Measurements from ENCODE around the gene NECAB3.

NECAB3 gene

DNA sequence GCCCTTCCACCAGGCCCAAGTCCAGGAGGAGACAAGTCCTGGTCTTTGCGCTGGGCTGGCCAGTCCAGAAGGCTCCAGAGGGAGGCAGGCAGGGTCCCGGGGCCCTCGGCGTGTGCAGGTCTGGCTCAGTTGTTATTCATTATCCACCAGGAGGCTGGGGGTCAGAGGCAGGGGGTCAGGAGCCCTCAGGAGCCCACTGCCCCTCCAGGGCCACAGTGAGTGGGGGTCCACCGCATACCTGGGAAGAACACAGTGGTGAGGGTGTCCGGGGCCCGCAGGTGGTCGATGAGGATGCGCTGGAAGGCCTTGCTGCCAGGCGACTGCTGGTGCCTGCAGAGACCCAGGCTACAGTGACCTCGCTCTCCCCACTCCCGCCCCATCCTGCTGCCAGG lies 16.5 kb downstream of the NECAB3 start:
- H3K4me3 ChIP-seq (ENCODE audit: insufficient read depth, low read length, poor library complexity, severe bottlenecking): no peak overlapping the region
- H3K9ac ChIP-seq (ENCODE audit: low read length): no peak overlapping the region
- no peaks in the 10 kb centered on the region for H3K9me3 ChIP-seq (ENCODE audit: insufficient read depth, low read length)
- H3F3A ChIP-seq (ENCODE audit: insufficient read depth): no peaks in the 10 kb centered on the region
- peaks cover 2% of the 10 kb centered on the region; the same call in 1 of the 2 replicates for H3K79me2 ChIP-seq (ENCODE audit: insufficient read depth, low read length)
- no peaks in the 10 kb centered on the region for H3K27me3 ChIP-seq (ENCODE audit: low read length)
- no peaks in the 10 kb centered on the region for H3K36me3 ChIP-seq (ENCODE audit: low read length)
- H3K9me2 ChIP-seq (replicated peaks; ENCODE audit: insufficient read depth, low read length): no peaks in the 10 kb centered on the region
- no peak overlapping the region for H3K4me2 ChIP-seq (ENCODE audit: low read depth, low read length, poor library complexity, severe bottlenecking)
- TF ChIP-seq, protein P1, sequence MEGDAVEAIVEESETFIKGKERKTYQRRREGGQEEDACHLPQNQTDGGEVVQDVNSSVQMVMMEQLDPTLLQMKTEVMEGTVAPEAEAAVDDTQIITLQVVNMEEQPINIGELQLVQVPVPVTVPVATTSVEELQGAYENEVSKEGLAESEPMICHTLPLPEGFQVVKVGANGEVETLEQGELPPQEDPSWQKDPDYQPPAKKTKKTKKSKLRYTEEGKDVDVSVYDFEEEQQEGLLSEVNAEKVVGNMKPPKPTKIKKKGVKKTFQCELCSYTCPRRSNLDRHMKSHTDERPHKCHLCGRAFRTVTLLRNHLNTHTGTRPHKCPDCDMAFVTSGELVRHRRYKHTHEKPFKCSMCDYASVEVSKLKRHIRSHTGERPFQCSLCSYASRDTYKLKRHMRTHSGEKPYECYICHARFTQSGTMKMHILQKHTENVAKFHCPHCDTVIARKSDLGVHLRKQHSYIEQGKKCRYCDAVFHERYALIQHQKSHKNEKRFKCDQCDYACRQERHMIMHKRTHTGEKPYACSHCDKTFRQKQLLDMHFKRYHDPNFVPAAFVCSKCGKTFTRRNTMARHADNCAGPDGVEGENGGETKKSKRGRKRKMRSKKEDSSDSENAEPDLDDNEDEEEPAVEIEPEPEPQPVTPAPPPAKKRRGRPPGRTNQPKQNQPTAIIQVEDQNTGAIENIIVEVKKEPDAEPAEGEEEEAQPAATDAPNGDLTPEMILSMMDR (IDR thresholded peaks at IDR 0.05; ENCODE audit: insufficient read depth, low read length, poor library complexity, severe bottlenecking): no peak
- no peak for TF ChIP-seq EZH2phosphoT487 (conservative IDR thresholded peaks at IDR 0.05; ENCODE audit: low read length)
- no peak overlapping the region for H2AFZ ChIP-seq (ENCODE audit: low read depth, low read length, severe bottlenecking)
- no peaks in the 10 kb centered on the region for H4K20me1 ChIP-seq (ENCODE audit: low read depth, low read length)
- H3K27ac ChIP-seq (ENCODE audit: low read depth, low read length): no peak overlapping the region

- no peaks in the 10 kb centered on the region for H4K20me1 ChIP-seq (ENCODE audit: low read depth, low read length)
- TF ChIP-seq, protein P1 (IDR thresholded peaks at IDR 0.05; ENCODE audit: insufficient read depth, low read length, poor library complexity, severe bottlenecking): no peak
- no peak for TF ChIP-seq EZH2phosphoT487 (conservative IDR thresholded peaks at IDR 0.05; ENCODE audit: low read length)
Measured at GRCh38 chr20:33656783-33657703, 17.2 kb downstream of the NECAB3 start.

DNA sequence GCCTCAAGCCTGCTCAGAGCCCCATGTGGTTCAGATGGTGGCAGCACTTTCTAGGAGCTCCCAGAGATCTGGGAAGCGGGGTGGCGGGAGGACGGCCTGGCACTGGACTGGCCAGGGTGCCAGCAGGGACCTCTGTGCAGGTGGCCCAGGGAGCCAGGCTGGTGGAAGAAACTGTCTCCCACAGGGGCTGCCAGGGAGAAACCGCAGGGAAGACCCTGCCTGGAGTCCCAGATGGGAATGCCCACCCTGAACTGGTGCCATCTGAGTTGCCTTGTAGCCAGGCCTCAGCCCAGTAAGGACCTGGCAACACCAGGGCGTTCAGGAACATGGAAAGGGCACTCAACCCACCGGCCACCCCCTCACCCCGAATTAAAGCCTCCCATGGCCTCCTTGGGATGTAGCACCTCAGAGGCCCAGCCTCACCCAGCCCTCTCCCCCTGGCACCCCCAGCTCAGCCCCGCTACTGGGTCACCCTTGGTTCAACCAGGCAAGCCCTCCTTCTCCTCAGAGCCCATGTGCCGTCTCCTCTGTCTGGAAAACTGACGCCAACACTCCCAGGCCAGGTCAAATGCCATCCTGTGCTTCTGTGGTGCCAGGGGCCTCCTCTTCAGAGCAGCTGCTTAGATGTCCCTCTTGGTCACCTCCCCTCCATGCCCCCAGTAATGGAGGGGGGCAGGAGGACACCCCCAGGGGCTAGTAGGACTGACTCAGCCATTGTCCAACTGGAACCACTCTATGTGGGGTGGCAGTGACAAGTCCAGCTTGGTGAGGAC lies 18.0 kb downstream of the NECAB3 start:
- no peaks in the 10 kb centered on the region for H3K36me3 ChIP-seq (ENCODE audit: low read length)

More at GRCh38 chr20:33656783-33657703, 17.2 kb downstream of the NECAB3 start:
- Histone ChIP-seq H3K9me2 (replicated peaks; ENCODE audit: insufficient read depth, low read length) (no peaks in the 10 kb centered on the region), H2AFZ (ENCODE audit: low read depth, low read length, severe bottlenecking) (no peak overlapping the region), H3K27ac (ENCODE audit: low read depth, low read length) (no peak overlapping the region), H3K9ac (ENCODE audit: low read length) (no peak overlapping the region), H3K36me3 (ENCODE audit: low read length) (no peaks in the 10 kb centered on the region), H3K4me2 (ENCODE audit: low read depth, low read length, poor library complexity, severe bottlenecking) (no peak overlapping the region), H3K9me3 (ENCODE audit: insufficient read depth, low read length) (no peaks in the 10 kb centered on the region), H3K4me3 (ENCODE audit: insufficient read depth, low read length, poor library complexity, severe bottlenecking) (no peak overlapping the region), H3F3A (ENCODE audit: insufficient read depth) (no peaks in the 10 kb centered on the region), H3K27me3 (ENCODE audit: low read length) (no peaks in the 10 kb centered on the region), H3K79me2 (ENCODE audit: insufficient read depth, low read length) (no peaks in the 10 kb centered on the region)

More for the DNA sequence above, 18.0 kb downstream of the NECAB3 start:
- Histone ChIP-seq H3K27me3 (ENCODE audit: low read length) (no peaks in the 10 kb centered on the region), H3K9me3 (ENCODE audit: insufficient read depth, low read length) (no peaks in the 10 kb centered on the region), H3K9ac (ENCODE audit: low read length) (no peak overlapping the region), H3K9me2 (replicated peaks; ENCODE audit: insufficient read depth, low read length) (no peaks in the 10 kb centered on the region), H3K4me2 (ENCODE audit: low read depth, low read length, poor library complexity, severe bottlenecking) (no peak overlapping the region), H2AFZ (ENCODE audit: low read depth, low read length, severe bottlenecking) (no peak overlapping the region), H3K4me3 (ENCODE audit: insufficient read depth, low read length, poor library complexity, severe bottlenecking) (no peak overlapping the region), H3K27ac (ENCODE audit: low read depth, low read length) (no peak overlapping the region), H4K20me1 (ENCODE audit: low read depth, low read length) (no peaks in the 10 kb centered on the region), H3F3A (ENCODE audit: insufficient read depth) (no peaks in the 10 kb centered on the region), H3K79me2 (ENCODE audit: insufficient read depth, low read length) (no peaks in the 10 kb centered on the region)
- TF ChIP-seq, protein P1 (IDR thresholded peaks at IDR 0.05; ENCODE audit: insufficient read depth, low read length, poor library complexity, severe bottlenecking): no peak
- no peak for TF ChIP-seq EZH2phosphoT487 (conservative IDR thresholded peaks at IDR 0.05; ENCODE audit: low read length)
